K562 (cell line): ENCODE results near the gene ARHGAP26. TPM values are rescaled to one million over a fixed set of nuclear protein-coding genes. Genes with fewer than 3 reads are reported as not detected.

Source experiments
- CEBPG ChIP-seq, 3 experiments: fragments of 200-800 bp in 1 of 3; sonication (Bioruptor generic) in 1 of 3; sonication (generic) in 1 of 3; formaldehyde crosslinking in 1 of 3; IDR thresholded peaks in 2 of 3; conservative IDR thresholded peaks in 1 of 3; 2 replicates each; pipeline versions ENCODE4 v1.6.1 to v1.8.0; 2016 to 2022; ENCODE audit warnings: missing compliant biosample characterization in 2 of 3, missing genetic modification characterization in 2 of 3, mild to moderate bottlenecking in 1 of 3, missing genetic modification reagents in 1 of 3
- DPF2 ChIP-seq: fragments of 450-650 bp; IDR thresholded peaks from 2 replicates; pipeline ENCODE4 v1.6.1; 2016
- HIVEP1 ChIP-seq: fragments of 250-450 bp; sonication (Bioruptor Pico); IDR thresholded peaks from 2 replicates; pipeline ENCODE4 v1.4.0; 2020; ENCODE audit warnings: mild to moderate bottlenecking
- JUN ChIP-seq, 2 experiments: sonication (generic) in 1 of 2; formaldehyde crosslinking in 1 of 2; IDR thresholded peaks; 2 replicates each; pipeline versions ENCODE4 v1.6.1 to v1.8.0; 2012 to 2022; ENCODE audit warnings: borderline replicate concordance in 2 of 2, mild to moderate bottlenecking in 2 of 2, improper control_type of control experiment in 1 of 2, low read depth in 1 of 2, low read length in 1 of 2, missing genetic modification reagents in 1 of 2
- NCOA2 ChIP-seq, 2 experiments: fragments of 450-650 bp; IDR thresholded peaks; 2 replicates each; pipeline ENCODE4 v1.6.1; 2018; ENCODE audit warnings: mild to moderate bottlenecking in 2 of 2, moderate library complexity in 1 of 2; ENCODE audit not compliant: partially characterized antibody in 2 of 2
- SIN3A ChIP-seq, 2 experiments: fragments of 150-350 bp in 1 of 2; IDR thresholded peaks; 2 replicates each; pipeline ENCODE4 v1.6.1; 2011 to 2016; ENCODE audit warnings: borderline replicate concordance in 2 of 2, low read depth in 2 of 2, low read length in 2 of 2, mild to moderate bottlenecking in 2 of 2, moderate library complexity in 2 of 2; ENCODE audit not compliant: control insufficient read depth in 1 of 2
- SRSF1 ChIP-seq: fragments of 200-400 bp; formaldehyde crosslinking; IDR thresholded peaks from 2 replicates; pipeline ENCODE4 v1.6.1; 2017; ENCODE audit warnings: mild to moderate bottlenecking, low read depth, low read length, moderate library complexity
- TCF7L2 ChIP-seq: fragments of 150-350 bp; IDR thresholded peaks from 2 replicates; pipeline ENCODE4 v1.6.1; 2016; ENCODE audit warnings: low read depth, mild to moderate bottlenecking, low read length, moderate library complexity
- ZBTB1 ChIP-seq: sonication (generic); formaldehyde crosslinking; IDR thresholded peaks from 2 replicates; pipeline ENCODE4 v1.8.1; 2023; ENCODE audit warnings: missing genetic modification reagents, low read depth, mild to moderate bottlenecking, borderline replicate concordance
- ZBTB7A ChIP-seq: IDR thresholded peaks from 2 replicates; pipeline ENCODE4 v1.6.1; 2011; ENCODE audit warnings: low read depth, mild to moderate bottlenecking, low read length, moderate library complexity, borderline replicate concordance; ENCODE audit not compliant: control insufficient read depth
- ZC3H11A ChIP-seq: IDR thresholded peaks from 2 replicates; pipeline ENCODE4 v1.6.1; 2012; ENCODE audit warnings: low read depth, low read length, improper control_type of control experiment
- ZC3H4 ChIP-seq: sonication (generic); formaldehyde crosslinking; IDR thresholded peaks from 2 replicates; pipeline ENCODE4 v1.9.0; 2021; ENCODE audit warnings: missing genetic modification reagents, borderline replicate concordance
- ZFP30 ChIP-seq: fragments of 250-450 bp; sonication (Bioruptor Pico); IDR thresholded peaks from 2 replicates; pipeline ENCODE4 v1.8.0; 2022; ENCODE audit warnings: moderate library complexity, mild to moderate bottlenecking, inconsistent platforms, borderline replicate concordance
- ZKSCAN3 ChIP-seq: fragments of 250-450 bp; sonication (Bioruptor Pico); IDR thresholded peaks from 2 replicates; pipeline ENCODE4 v1.4.0; 2020
- ZNF121 ChIP-seq: sonication (generic); formaldehyde crosslinking; conservative IDR thresholded peaks from 2 replicates; pipeline ENCODE4 v1.8.0; 2022; ENCODE audit warnings: missing genetic modification reagents
- ZNF354B ChIP-seq: fragments of 250-450 bp; sonication (Bioruptor Pico); IDR thresholded peaks from 2 replicates; pipeline ENCODE4 v1.4.0; 2020
- ZNF507 ChIP-seq: conservative IDR thresholded peaks from 2 replicates; pipeline ENCODE4 v1.6.1; 2017; ENCODE audit warnings: missing genetic modification characterization, missing compliant biosample characterization
- ZNF584 ChIP-seq: fragments of 200-800 bp; sonication (Bioruptor generic); IDR thresholded peaks from 2 replicates; pipeline ENCODE4 v1.6.1; 2016; ENCODE audit warnings: low read depth, mild to moderate bottlenecking, missing genetic modification characterization, missing compliant biosample characterization
- polyA plus RNA-seq, 8 experiments: library from polyadenylated mRNA; depleted of rRNA in 4 of 8; stranded (reverse) in 5 of 8; unstranded in 3 of 8; fragments of >200 nt; fragmentation: Nextera tagmentation in 2 of 8; fragmentation: Illumina TruSeq in 1 of 8; extraction: Ambion mirVana in 2 of 8; extraction: Trizol in 1 of 8; gene quantifications; 2 replicates each; pipeline versions ENCODE4 v1.2.1 to v1.2.3, GENCODE V29; 2011 to 2014; ENCODE audit warnings: inconsistent platforms in 1 of 8, missing spikeins in 1 of 8
- total RNA-seq, 7 experiments: library from RNA; depleted of rRNA in 6 of 7; stranded (reverse); fragments of >200 nt in 6 of 7; fragmentation: Illumina TruSeq in 2 of 7; extraction: Trizol in 2 of 7; gene quantifications; 2 replicates each; pipeline versions ENCODE4 v1.2.1 to v1.2.3, GENCODE V29; 2011 to 2021; ENCODE audit warnings: low replicate concordance in 1 of 7
- TF ChIP-seq, protein P1 (sequence below): fragments of 450-650 bp; IDR thresholded peaks from 2 replicates; pipeline ENCODE4 v1.6.1; 2016; ENCODE audit warnings: mild to moderate bottlenecking
- TF ChIP-seq, protein P2 (sequence below): sonication (generic); formaldehyde crosslinking; IDR thresholded peaks from 2 replicates; pipeline ENCODE4 v1.8.0; 2022; ENCODE audit warnings: missing genetic modification reagents, mild to moderate bottlenecking, borderline replicate concordance
- TF ChIP-seq, protein P3 (sequence below): fragments of 450-650 bp; formaldehyde crosslinking; IDR thresholded peaks from 2 replicates; pipeline ENCODE4 v1.4.0; 2020; ENCODE audit warnings: mild to moderate bottlenecking, moderate library complexity

Gene ARHGAP26
- total and polyA plus RNA-seq, 9 of the 15 experiments (the other 6 are each of a cell fraction or from before 2014, with no cell fraction given) = 0.13 to 1.1 (median 0.55) TPM

GRCh38 chr5:143200781-143201398 lies 430.7 kb downstream of the ARHGAP26 start (continued):
- no peak for TF ChIP-seq ZFP30 (CRISPR knock-in tag)
- TF ChIP-seq SRSF1 = no peak
- no peak for TF ChIP-seq ZBTB7A
- no peak for TF ChIP-seq ZBTB1
- TF ChIP-seq ZNF507 (tag) = no peak
- TF ChIP-seq NCOA2 (IDR thresholded peaks at IDR 0.05; ENCODE audit: partially characterized antibody in 2 of 2) = no peak
- TF ChIP-seq ZNF121 = no peak
- no peak for TF ChIP-seq ZNF354B (CRISPR knock-in tag)
- TF ChIP-seq, protein P1, sequence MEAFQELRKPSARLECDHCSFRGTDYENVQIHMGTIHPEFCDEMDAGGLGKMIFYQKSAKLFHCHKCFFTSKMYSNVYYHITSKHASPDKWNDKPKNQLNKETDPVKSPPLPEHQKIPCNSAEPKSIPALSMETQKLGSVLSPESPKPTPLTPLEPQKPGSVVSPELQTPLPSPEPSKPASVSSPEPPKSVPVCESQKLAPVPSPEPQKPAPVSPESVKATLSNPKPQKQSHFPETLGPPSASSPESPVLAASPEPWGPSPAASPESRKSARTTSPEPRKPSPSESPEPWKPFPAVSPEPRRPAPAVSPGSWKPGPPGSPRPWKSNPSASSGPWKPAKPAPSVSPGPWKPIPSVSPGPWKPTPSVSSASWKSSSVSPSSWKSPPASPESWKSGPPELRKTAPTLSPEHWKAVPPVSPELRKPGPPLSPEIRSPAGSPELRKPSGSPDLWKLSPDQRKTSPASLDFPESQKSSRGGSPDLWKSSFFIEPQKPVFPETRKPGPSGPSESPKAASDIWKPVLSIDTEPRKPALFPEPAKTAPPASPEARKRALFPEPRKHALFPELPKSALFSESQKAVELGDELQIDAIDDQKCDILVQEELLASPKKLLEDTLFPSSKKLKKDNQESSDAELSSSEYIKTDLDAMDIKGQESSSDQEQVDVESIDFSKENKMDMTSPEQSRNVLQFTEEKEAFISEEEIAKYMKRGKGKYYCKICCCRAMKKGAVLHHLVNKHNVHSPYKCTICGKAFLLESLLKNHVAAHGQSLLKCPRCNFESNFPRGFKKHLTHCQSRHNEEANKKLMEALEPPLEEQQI = 0 out of 2 replicates have a peak, but pooled peaks have one; percentile 20
- peak; percentile 78 for TF ChIP-seq CEBPG (CRISPR knock-in tag; IDR thresholded peaks at IDR 0.05)
- peak; percentile 76 to 85 for TF ChIP-seq CEBPG (tag; conservative IDR thresholded peaks at IDR 0.05 in 1 of 2, IDR thresholded peaks at IDR 0.05 in 1 of 2)
- no peak for TF ChIP-seq ZKSCAN3 (CRISPR knock-in tag)
- TF ChIP-seq ZC3H4 (CRISPR knock-in tag) = no peak
- TF ChIP-seq, protein P2, sequence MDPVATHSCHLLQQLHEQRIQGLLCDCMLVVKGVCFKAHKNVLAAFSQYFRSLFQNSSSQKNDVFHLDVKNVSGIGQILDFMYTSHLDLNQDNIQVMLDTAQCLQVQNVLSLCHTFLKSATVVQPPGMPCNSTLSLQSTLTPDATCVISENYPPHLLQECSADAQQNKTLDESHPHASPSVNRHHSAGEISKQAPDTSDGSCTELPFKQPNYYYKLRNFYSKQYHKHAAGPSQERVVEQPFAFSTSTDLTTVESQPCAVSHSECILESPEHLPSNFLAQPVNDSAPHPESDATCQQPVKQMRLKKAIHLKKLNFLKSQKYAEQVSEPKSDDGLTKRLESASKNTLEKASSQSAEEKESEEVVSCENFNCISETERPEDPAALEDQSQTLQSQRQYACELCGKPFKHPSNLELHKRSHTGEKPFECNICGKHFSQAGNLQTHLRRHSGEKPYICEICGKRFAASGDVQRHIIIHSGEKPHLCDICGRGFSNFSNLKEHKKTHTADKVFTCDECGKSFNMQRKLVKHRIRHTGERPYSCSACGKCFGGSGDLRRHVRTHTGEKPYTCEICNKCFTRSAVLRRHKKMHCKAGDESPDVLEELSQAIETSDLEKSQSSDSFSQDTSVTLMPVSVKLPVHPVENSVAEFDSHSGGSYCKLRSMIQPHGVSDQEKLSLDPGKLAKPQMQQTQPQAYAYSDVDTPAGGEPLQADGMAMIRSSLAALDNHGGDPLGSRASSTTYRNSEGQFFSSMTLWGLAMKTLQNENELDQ (CRISPR knock-in tag) = no peak
- TF ChIP-seq JUN (IDR thresholded peaks at IDR 0.05; ENCODE audit: borderline replicate concordance, low read depth, low read length) = peak; percentile 41; the same call in 1 of the 2 replicates
- TF ChIP-seq JUN (CRISPR knock-in tag; IDR thresholded peaks at IDR 0.05; ENCODE audit: borderline replicate concordance) = no peak
- TF ChIP-seq, protein P3, sequence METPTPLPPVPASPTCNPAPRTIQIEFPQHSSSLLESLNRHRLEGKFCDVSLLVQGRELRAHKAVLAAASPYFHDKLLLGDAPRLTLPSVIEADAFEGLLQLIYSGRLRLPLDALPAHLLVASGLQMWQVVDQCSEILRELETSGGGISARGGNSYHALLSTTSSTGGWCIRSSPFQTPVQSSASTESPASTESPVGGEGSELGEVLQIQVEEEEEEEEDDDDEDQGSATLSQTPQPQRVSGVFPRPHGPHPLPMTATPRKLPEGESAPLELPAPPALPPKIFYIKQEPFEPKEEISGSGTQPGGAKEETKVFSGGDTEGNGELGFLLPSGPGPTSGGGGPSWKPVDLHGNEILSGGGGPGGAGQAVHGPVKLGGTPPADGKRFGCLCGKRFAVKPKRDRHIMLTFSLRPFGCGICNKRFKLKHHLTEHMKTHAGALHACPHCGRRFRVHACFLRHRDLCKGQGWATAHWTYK (CRISPR knock-in tag) = no peak
- no peak for TF ChIP-seq SIN3A (IDR thresholded peaks at IDR 0.05; ENCODE audit: borderline replicate concordance in 2 of 2, control insufficient read depth in 1 of 2, low read depth in 2 of 2, low read length in 2 of 2)
- no peak for TF ChIP-seq TCF7L2
- TF ChIP-seq HIVEP1 (CRISPR knock-in tag) = no peak
- TF ChIP-seq ZNF584 = peak; percentile 55; the same call in 1 of the 2 replicates
- TF ChIP-seq DPF2 = peak; percentile 89
- no peak for TF ChIP-seq ZC3H11A
